HepG2 (cell line): ENCODE measurements around the gene CAPN12. TPM values are rescaled to one million over a fixed set of nuclear protein-coding genes. Genes with fewer than 3 reads are reported as not detected.

Source experiments
- FOSL1 ChIP-seq: sonication (generic); formaldehyde crosslinking; IDR thresholded peaks from 2 replicates; pipeline ENCODE4 v1.9.0; 2021; ENCODE audit warnings: missing genetic modification reagents, borderline replicate concordance
- GLI4 ChIP-seq: sonication (generic); formaldehyde crosslinking; IDR thresholded peaks from 2 replicates; pipeline ENCODE4 v1.5.1; 2020; ENCODE audit warnings: missing genetic modification reagents, mild to moderate bottlenecking, moderate library complexity, borderline replicate concordance
- KLF6 ChIP-seq: IDR thresholded peaks from 2 replicates; pipeline ENCODE4 v1.8.0; 2016; ENCODE audit warnings: missing biosample characterization, missing genetic modification reagents
- MAFK ChIP-seq, 2 experiments: IDR thresholded peaks in 1 of 2; conservative IDR thresholded peaks in 1 of 2; 2 replicates each; pipeline ENCODE4 v1.6.1; 2011; ENCODE audit warnings: improper control_type of control experiment in 2 of 2, low read length in 2 of 2
- PAF1 ChIP-seq: IDR thresholded peaks from 2 replicates; pipeline ENCODE4 v1.6.1; 2016; ENCODE audit warnings: missing genetic modification reagents, missing compliant biosample characterization
- TBP ChIP-seq: sonication (generic); formaldehyde crosslinking; IDR thresholded peaks from 2 replicates; pipeline ENCODE4 v1.5.0; 2020; ENCODE audit warnings: missing genetic modification reagents
- TSC22D2 ChIP-seq: sonication (generic); formaldehyde crosslinking; IDR thresholded peaks from 2 replicates; pipeline ENCODE4 v1.5.1; 2020; ENCODE audit warnings: missing genetic modification reagents, mild to moderate bottlenecking, borderline replicate concordance
- XRCC5 ChIP-seq: fragments of 200-400 bp; formaldehyde crosslinking; optimal IDR thresholded peaks from 2 replicates; pipeline ENCODE3; 2017; ENCODE audit warnings: mild to moderate bottlenecking, low read length
- ZNF225 ChIP-seq: sonication (generic); formaldehyde crosslinking; IDR thresholded peaks from 2 replicates; pipeline ENCODE4 v1.4.0; 2020; ENCODE audit warnings: mild to moderate bottlenecking, missing genetic modification reagents
- ZNF431 ChIP-seq: sonication (generic); formaldehyde crosslinking; IDR thresholded peaks from 2 replicates; pipeline ENCODE4 v1.9.0; 2022; ENCODE audit warnings: missing genetic modification reagents, low read depth, mild to moderate bottlenecking, borderline replicate concordance
- ZNF7 ChIP-seq: IDR thresholded peaks from 2 replicates; pipeline ENCODE4 v1.6.1; 2016; ENCODE audit warnings: missing biosample characterization, missing genetic modification reagents
- polyA plus RNA-seq, 8 experiments: library from polyadenylated mRNA; depleted of rRNA in 3 of 8; stranded (reverse) in 7 of 8; unstranded in 1 of 8; fragments of >200 nt; fragmentation: Illumina TruSeq in 4 of 8; extraction: Trizol in 4 of 8; gene quantifications; 2 replicates each; pipeline versions ENCODE4 v1.2.1 to v1.2.3, GENCODE V29; 2011 to 2016; ENCODE audit warnings: low read depth in 4 of 8, missing spikeins in 1 of 8, mixed read lengths in 1 of 8; ENCODE audit not compliant: insufficient read depth in 1 of 8
- total RNA-seq, 5 experiments: library from RNA; depleted of rRNA; stranded (reverse); fragments of >200 nt; fragmentation: Illumina TruSeq; extraction: Trizol; gene quantifications; 2 replicates each; pipeline ENCODE4 v1.2.3, GENCODE V29; 2016; ENCODE audit warnings: low read depth in 1 of 5
- TF ChIP-seq, protein P1 (sequence below): sonication (generic); formaldehyde crosslinking; IDR thresholded peaks from 2 replicates; pipeline ENCODE4 v1.4.0; 2020; ENCODE audit warnings: missing genetic modification reagents, mild to moderate bottlenecking, borderline replicate concordance
- TF ChIP-seq, protein P2 (sequence below): conservative IDR thresholded peaks from 2 replicates; pipeline ENCODE4 v1.6.1; 2018; ENCODE audit warnings: missing genetic modification reagents
- TF ChIP-seq, protein P3 (sequence below): sonication (generic); formaldehyde crosslinking; IDR thresholded peaks from 2 replicates; pipeline ENCODE4 v1.4.0; 2020; ENCODE audit warnings: mild to moderate bottlenecking, missing genetic modification reagents, borderline replicate concordance
- TF ChIP-seq, protein P4 (sequence below): sonication (generic); formaldehyde crosslinking; IDR thresholded peaks from 2 replicates; pipeline ENCODE4 v1.5.0; 2020; ENCODE audit warnings: mild to moderate bottlenecking, missing genetic modification reagents
- TF ChIP-seq, protein P5 (sequence below): sonication (generic); formaldehyde crosslinking; IDR thresholded peaks from 2 replicates; pipeline ENCODE4 v1.5.0; 2020; ENCODE audit warnings: missing genetic modification reagents

Gene CAPN12
- total and polyA plus RNA-seq, 2 of the 13 experiments (the other 11 are each of a cell fraction or from before 2014, with no cell fraction given): 1.6 to 13.6 TPM

DNA sequence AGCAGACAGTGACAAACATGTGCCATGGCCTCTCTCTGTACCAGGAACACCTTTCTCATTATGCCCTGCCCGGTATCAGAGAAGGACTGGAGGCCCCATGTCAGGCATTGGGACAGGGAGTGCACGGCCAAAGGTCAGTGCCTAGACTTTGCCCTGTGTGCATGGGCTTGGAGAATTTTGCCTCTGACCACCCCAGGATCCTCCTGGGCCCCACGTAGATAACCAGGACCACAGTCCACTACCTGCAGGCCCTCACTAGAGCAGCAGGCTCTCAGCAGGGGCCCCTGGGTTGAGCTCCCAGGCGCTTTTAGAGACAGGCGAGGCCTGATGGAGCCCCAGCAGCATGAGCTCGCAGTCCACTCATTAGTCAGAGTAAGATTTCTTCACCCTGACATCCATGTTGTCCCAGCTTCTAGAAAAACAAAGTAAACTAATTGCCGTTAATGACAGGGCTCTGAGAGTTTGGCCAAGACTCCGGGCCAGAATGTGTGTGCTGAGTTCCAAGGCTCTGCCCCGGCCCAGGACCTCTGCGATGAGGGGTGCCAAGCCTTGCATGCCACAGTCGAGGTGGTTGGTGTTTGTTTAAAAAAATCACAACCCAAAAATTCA, 42.7 kb downstream of the CAPN12 start (continued):
- TF ChIP-seq, protein P1, sequence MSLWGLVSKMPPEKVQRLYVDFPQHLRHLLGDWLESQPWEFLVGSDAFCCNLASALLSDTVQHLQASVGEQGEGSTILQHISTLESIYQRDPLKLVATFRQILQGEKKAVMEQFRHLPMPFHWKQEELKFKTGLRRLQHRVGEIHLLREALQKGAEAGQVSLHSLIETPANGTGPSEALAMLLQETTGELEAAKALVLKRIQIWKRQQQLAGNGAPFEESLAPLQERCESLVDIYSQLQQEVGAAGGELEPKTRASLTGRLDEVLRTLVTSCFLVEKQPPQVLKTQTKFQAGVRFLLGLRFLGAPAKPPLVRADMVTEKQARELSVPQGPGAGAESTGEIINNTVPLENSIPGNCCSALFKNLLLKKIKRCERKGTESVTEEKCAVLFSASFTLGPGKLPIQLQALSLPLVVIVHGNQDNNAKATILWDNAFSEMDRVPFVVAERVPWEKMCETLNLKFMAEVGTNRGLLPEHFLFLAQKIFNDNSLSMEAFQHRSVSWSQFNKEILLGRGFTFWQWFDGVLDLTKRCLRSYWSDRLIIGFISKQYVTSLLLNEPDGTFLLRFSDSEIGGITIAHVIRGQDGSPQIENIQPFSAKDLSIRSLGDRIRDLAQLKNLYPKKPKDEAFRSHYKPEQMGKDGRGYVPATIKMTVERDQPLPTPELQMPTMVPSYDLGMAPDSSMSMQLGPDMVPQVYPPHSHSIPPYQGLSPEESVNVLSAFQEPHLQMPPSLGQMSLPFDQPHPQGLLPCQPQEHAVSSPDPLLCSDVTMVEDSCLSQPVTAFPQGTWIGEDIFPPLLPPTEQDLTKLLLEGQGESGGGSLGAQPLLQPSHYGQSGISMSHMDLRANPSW (CRISPR knock-in tag): no peak
- TF ChIP-seq ZNF7 (CRISPR knock-in tag): no peak
- TF ChIP-seq, protein P2, sequence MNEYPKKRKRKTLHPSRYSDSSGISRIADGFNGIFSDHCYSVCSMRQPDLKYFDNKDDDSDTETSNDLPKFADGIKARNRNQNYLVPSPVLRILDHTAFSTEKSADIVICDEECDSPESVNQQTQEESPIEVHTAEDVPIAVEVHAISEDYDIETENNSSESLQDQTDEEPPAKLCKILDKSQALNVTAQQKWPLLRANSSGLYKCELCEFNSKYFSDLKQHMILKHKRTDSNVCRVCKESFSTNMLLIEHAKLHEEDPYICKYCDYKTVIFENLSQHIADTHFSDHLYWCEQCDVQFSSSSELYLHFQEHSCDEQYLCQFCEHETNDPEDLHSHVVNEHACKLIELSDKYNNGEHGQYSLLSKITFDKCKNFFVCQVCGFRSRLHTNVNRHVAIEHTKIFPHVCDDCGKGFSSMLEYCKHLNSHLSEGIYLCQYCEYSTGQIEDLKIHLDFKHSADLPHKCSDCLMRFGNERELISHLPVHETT: no peak
- TF ChIP-seq ZNF225 (CRISPR knock-in tag): no peak; the same call in 1 of the 2 replicates
- TF ChIP-seq, protein P3, sequence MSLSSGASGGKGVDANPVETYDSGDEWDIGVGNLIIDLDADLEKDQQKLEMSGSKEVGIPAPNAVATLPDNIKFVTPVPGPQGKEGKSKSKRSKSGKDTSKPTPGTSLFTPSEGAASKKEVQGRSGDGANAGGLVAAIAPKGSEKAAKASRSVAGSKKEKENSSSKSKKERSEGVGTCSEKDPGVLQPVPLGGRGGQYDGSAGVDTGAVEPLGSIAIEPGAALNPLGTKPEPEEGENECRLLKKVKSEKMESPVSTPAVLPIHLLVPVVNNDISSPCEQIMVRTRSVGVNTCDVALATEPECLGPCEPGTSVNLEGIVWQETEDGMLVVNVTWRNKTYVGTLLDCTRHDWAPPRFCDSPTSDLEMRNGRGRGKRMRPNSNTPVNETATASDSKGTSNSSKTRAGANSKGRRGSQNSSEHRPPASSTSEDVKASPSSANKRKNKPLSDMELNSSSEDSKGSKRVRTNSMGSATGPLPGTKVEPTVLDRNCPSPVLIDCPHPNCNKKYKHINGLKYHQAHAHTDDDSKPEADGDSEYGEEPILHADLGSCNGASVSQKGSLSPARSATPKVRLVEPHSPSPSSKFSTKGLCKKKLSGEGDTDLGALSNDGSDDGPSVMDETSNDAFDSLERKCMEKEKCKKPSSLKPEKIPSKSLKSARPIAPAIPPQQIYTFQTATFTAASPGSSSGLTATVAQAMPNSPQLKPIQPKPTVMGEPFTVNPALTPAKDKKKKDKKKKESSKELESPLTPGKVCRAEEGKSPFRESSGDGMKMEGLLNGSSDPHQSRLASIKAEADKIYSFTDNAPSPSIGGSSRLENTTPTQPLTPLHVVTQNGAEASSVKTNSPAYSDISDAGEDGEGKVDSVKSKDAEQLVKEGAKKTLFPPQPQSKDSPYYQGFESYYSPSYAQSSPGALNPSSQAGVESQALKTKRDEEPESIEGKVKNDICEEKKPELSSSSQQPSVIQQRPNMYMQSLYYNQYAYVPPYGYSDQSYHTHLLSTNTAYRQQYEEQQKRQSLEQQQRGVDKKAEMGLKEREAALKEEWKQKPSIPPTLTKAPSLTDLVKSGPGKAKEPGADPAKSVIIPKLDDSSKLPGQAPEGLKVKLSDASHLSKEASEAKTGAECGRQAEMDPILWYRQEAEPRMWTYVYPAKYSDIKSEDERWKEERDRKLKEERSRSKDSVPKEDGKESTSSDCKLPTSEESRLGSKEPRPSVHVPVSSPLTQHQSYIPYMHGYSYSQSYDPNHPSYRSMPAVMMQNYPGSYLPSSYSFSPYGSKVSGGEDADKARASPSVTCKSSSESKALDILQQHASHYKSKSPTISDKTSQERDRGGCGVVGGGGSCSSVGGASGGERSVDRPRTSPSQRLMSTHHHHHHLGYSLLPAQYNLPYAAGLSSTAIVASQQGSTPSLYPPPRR (CRISPR knock-in tag): peak; percentile 84; the same call in 1 of the 2 replicates
- TF ChIP-seq, protein P4, sequence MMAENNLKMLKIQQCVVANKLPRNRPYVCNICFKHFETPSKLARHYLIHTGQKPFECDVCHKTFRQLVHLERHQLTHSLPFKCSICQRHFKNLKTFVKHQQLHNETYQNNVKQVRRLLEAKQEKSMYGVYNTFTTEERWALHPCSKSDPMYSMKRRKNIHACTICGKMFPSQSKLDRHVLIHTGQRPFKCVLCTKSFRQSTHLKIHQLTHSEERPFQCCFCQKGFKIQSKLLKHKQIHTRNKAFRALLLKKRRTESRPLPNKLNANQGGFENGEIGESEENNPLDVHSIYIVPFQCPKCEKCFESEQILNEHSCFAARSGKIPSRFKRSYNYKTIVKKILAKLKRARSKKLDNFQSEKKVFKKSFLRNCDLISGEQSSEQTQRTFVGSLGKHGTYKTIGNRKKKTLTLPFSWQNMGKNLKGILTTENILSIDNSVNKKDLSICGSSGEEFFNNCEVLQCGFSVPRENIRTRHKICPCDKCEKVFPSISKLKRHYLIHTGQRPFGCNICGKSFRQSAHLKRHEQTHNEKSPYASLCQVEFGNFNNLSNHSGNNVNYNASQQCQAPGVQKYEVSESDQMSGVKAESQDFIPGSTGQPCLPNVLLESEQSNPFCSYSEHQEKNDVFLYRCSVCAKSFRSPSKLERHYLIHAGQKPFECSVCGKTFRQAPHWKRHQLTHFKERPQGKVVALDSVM: peak; percentile 70
- peak; percentile 35; the same call in 1 of the 2 replicates for TF ChIP-seq KLF6 (CRISPR knock-in tag)
- TF ChIP-seq GLI4 (CRISPR knock-in tag): no peak
- TF ChIP-seq XRCC5: peak; percentile 55
- TF ChIP-seq TSC22D2 (CRISPR knock-in tag): no peak; the same call in 1 of the 2 replicates
- TF ChIP-seq PAF1: no peak
- 0 out of 2 replicates have a peak, but pooled peaks have one; percentile 20 for TF ChIP-seq ZNF431 (CRISPR knock-in tag)
- TF ChIP-seq MAFK (conservative IDR thresholded peaks at IDR 0.05 in 1 of 2, IDR thresholded peaks at IDR 0.05 in 1 of 2; ENCODE audit: low read length in 2 of 2): no peak
- no peak for TF ChIP-seq TBP (CRISPR knock-in tag)
- TF ChIP-seq, protein P5, sequence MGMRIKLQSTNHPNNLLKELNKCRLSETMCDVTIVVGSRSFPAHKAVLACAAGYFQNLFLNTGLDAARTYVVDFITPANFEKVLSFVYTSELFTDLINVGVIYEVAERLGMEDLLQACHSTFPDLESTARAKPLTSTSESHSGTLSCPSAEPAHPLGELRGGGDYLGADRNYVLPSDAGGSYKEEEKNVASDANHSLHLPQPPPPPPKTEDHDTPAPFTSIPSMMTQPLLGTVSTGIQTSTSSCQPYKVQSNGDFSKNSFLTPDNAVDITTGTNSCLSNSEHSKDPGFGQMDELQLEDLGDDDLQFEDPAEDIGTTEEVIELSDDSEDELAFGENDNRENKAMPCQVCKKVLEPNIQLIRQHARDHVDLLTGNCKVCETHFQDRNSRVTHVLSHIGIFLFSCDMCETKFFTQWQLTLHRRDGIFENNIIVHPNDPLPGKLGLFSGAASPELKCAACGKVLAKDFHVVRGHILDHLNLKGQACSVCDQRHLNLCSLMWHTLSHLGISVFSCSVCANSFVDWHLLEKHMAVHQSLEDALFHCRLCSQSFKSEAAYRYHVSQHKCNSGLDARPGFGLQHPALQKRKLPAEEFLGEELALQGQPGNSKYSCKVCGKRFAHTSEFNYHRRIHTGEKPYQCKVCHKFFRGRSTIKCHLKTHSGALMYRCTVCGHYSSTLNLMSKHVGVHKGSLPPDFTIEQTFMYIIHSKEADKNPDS (CRISPR knock-in tag): no peak
- no peak for TF ChIP-seq FOSL1 (CRISPR knock-in tag)
